K562 (cell line): ENCODE data around the gene SENP3. TPM values are rescaled to one million over a fixed set of nuclear protein-coding genes. Genes with fewer than 3 reads are reported as not detected.
A peak's percentile ranks its signal among the peaks of the same experiment; 100 is the strongest.

Source experiments
- ATAC-seq: fragments of 200-7000 bp; cut with Tn5 transposase; 3 replicates; pipeline ENCODE4 v1.9.1; 2020; ENCODE audit warnings: moderate library complexity
- BruUV-seq: library from RNA; stranded (reverse); fragments of 400-500 nt; replicated peaks from 2 replicates; lab custom pipeline; 2021; lab: Mats Ljungman, UMichigan
- CTCF ChIA-PET: fragments of 300-600 bp; formaldehyde crosslinking; extraction: SDS; loops from one replicate; lab custom pipeline; 2021; ENCODE audit warnings: low intra/inter-chr PET ratio; lab: Yijun Ruan, JAX
- POLR2A ChIA-PET: fragments of 300-600, 350-650 bp; sonication (Branson Sonifier 250); formaldehyde crosslinking; extraction: SDS; loops from one replicate; lab custom pipeline; 2021; ENCODE audit warnings: antibody characterized with exemption, inconsistent platforms; lab: Yijun Ruan, JAX
- DNase-seq, 4 experiments: peaks; one replicate each; pipeline versions ENCODE4 v3.0.0 to v3.0.0-alpha.2; 2011 to 2018; ENCODE audit warnings: low spot score in 3 of 4, mixed read lengths in 3 of 4; ENCODE audit errors: extremely low read depth in 1 of 4
- FAIRE-seq: peaks from 2 replicates; lab custom pipeline; 2011; peaks lifted over from hg19 to GRCh38; lab: Jason Lieb, UNC
- H2AFZ ChIP-seq: 2 replicates; pipeline ENCODE4 v1.6.0; 2011; ENCODE audit warnings: low read depth, low read length, control low read depth, inconsistent platforms
- H3K27ac ChIP-seq: fragments of 200-600 bp; 3 replicates; pipeline ENCODE4 v1.8.0; 2011; ENCODE audit warnings: low read depth, mild to moderate bottlenecking, control low read depth, inconsistent platforms, low read length, moderate library complexity, mixed read lengths; ENCODE audit errors: extremely low read depth
- H3K27me3 ChIP-seq, 2 experiments: fragments of 300-600 bp in 1 of 2; 2 replicates in 1 of 2; 3 replicates in 1 of 2; pipeline versions ENCODE4 v1.6.0 to v1.8.0; 2011; ENCODE audit warnings: inconsistent platforms in 2 of 2, low read length in 2 of 2, mild to moderate bottlenecking in 1 of 2, mixed read lengths in 1 of 2, moderate library complexity in 1 of 2; ENCODE audit not compliant: control insufficient read depth in 2 of 2, insufficient read depth in 2 of 2
- H3K36me3 ChIP-seq: fragments of 300-600 bp; 3 replicates; pipeline ENCODE4 v1.8.0; 2011; ENCODE audit warnings: mild to moderate bottlenecking, low read length, inconsistent platforms; ENCODE audit not compliant: control insufficient read depth, insufficient read depth
- H3K4me1 ChIP-seq, 2 experiments: fragments of 200-600 bp in 1 of 2; replicated peaks in 1 of 2; 2 replicates in 1 of 2; 3 replicates in 1 of 2; pipeline versions ENCODE4 v1.5.1 to v1.8.0; 2011; ENCODE audit warnings: inconsistent platforms in 2 of 2, low read length in 2 of 2, mild to moderate bottlenecking in 1 of 2, mixed read lengths in 1 of 2, moderate library complexity in 1 of 2; ENCODE audit not compliant: control insufficient read depth in 2 of 2, insufficient read depth in 2 of 2
- H3K4me2 ChIP-seq: 2 replicates; pipeline ENCODE4 v1.6.1; 2011; ENCODE audit warnings: low read length, control low read depth, inconsistent platforms, mixed read lengths; ENCODE audit not compliant: insufficient read depth
- H3K4me3 ChIP-seq: fragments of 200-600 bp; sonication (generic), shearing (Covaris generic); 2 replicates; pipeline ENCODE4 v1.5.1; 2016; ENCODE audit warnings: control low read depth, inconsistent platforms
- H3K79me2 ChIP-seq: fragments of 200-600 bp; 3 replicates; pipeline ENCODE4 v1.8.0; 2011; ENCODE audit warnings: low read length, inconsistent platforms; ENCODE audit not compliant: control insufficient read depth, insufficient read depth
- H3K9ac ChIP-seq, 2 experiments: 2 replicates each; pipeline versions ENCODE4 v1.6.0 to v1.6.1; 2011; ENCODE audit warnings: low read depth in 2 of 2, low read length in 2 of 2, control low read depth in 1 of 2, inconsistent platforms in 1 of 2, mild to moderate bottlenecking in 1 of 2, mixed read lengths in 1 of 2; ENCODE audit not compliant: insufficient read depth in 1 of 2
- H3K9me1 ChIP-seq: one replicate; pipeline ENCODE4 v1.6.0; 2011; ENCODE audit warnings: inconsistent platforms, mild to moderate bottlenecking, low read length, moderate library complexity; ENCODE audit not compliant: control insufficient read depth, insufficient read depth
- H3K9me3 ChIP-seq: replicated peaks from 2 replicates; pipeline ENCODE4 v1.5.1; 2011; ENCODE audit warnings: low read depth, low read length, inconsistent platforms; ENCODE audit not compliant: control insufficient read depth, insufficient read depth
- H4K20me1 ChIP-seq: replicated peaks from 2 replicates; pipeline ENCODE4 v1.6.1; 2011; ENCODE audit warnings: low read length, inconsistent platforms, mixed read lengths; ENCODE audit not compliant: control insufficient read depth, insufficient read depth
- DEAF1 ChIP-seq: fragments of 450-650 bp; formaldehyde crosslinking; IDR thresholded peaks from 2 replicates; pipeline ENCODE4 v1.4.0; 2020; ENCODE audit warnings: mild to moderate bottlenecking, moderate library complexity
- EGR1 ChIP-seq: fragments of 450-650 bp; conservative IDR thresholded peaks from 2 replicates; pipeline ENCODE4 v1.6.1; 2017; ENCODE audit warnings: mild to moderate bottlenecking
- FOXP1 ChIP-seq: sonication (generic); formaldehyde crosslinking; IDR thresholded peaks from 2 replicates; pipeline ENCODE4 v1.8.0; 2022; ENCODE audit warnings: mild to moderate bottlenecking, missing genetic modification reagents
- GTF2F1 ChIP-seq: IDR thresholded peaks from 2 replicates; pipeline ENCODE4 v1.6.1; 2011; ENCODE audit warnings: low read depth, low read length, improper control_type of control experiment
- RAD51 ChIP-seq: fragments of 450-650 bp; IDR thresholded peaks from 2 replicates; pipeline ENCODE4 v1.7.1; 2016; ENCODE audit warnings: low read depth, mild to moderate bottlenecking, borderline replicate concordance
- SMARCB1 ChIP-seq: IDR thresholded peaks from 2 replicates; pipeline ENCODE4 v1.6.1; 2011; ENCODE audit warnings: improper control_type of control experiment, low read depth; ENCODE audit not compliant: insufficient read length
- SREBF2 ChIP-seq: sonication (generic); formaldehyde crosslinking; IDR thresholded peaks from 2 replicates; pipeline ENCODE4 v1.4.0; 2020; ENCODE audit warnings: mild to moderate bottlenecking, missing genetic modification reagents
- TCF15 ChIP-seq: fragments of 250-450 bp; sonication (Bioruptor Pico); IDR thresholded peaks from 2 replicates; pipeline ENCODE4 v1.8.0; 2022; ENCODE audit warnings: moderate library complexity, mild to moderate bottlenecking, inconsistent platforms
- ZFP30 ChIP-seq: fragments of 250-450 bp; sonication (Bioruptor Pico); IDR thresholded peaks from 2 replicates; pipeline ENCODE4 v1.8.0; 2022; ENCODE audit warnings: moderate library complexity, mild to moderate bottlenecking, inconsistent platforms, borderline replicate concordance
- ZNF146 ChIP-seq: IDR thresholded peaks from one replicate; pipeline ENCODE4 v1.6.1; 2018; ENCODE audit warnings: missing compliant biosample characterization; ENCODE audit not compliant: unreplicated experiment
- ZNF311 ChIP-seq: fragments of 250-450 bp; sonication (Bioruptor Pico); IDR thresholded peaks from 2 replicates; pipeline ENCODE4 v1.4.0; 2020; ENCODE audit warnings: mild to moderate bottlenecking, moderate library complexity
- ZNF431 ChIP-seq: sonication (generic); formaldehyde crosslinking; IDR thresholded peaks from 2 replicates; pipeline ENCODE4 v1.8.0; 2022; ENCODE audit warnings: mild to moderate bottlenecking, missing genetic modification reagents
- ZNF668 ChIP-seq: fragments of 250-450 bp; sonication (Bioruptor Pico); IDR thresholded peaks from 2 replicates; pipeline ENCODE4 v1.8.0; 2022; ENCODE audit warnings: mild to moderate bottlenecking, inconsistent platforms
- WGBS: fragments of 100-300 bp; shearing (Covaris generic); methylation state at CpG from one replicate; pipeline ENCODE4 v1.1.6; 2016; ENCODE audit warnings: low coverage, mixed read lengths; ENCODE audit not compliant: insufficient coverage; ENCODE audit errors: missing lambda C conversion rate; 5-methylcytosine and 5-hydroxymethylcytosine counted together
- in situ Hi-C: fragments of 300-500 bp; cut with MboI; formaldehyde crosslinking; loops from 4 replicates; pipeline ENCODE4 v1.15.0; 2018; ENCODE audit warnings: inconsistent platforms, mixed read lengths
- intact Hi-C: fragments of 100-400 bp; cut with micrococcal nuclease; formaldehyde crosslinking; loops from 2 replicates; pipeline ENCODE4 v1.14.2; 2022
- polyA plus RNA-seq, 8 experiments: library from polyadenylated mRNA; depleted of rRNA in 4 of 8; stranded (reverse) in 5 of 8; unstranded in 3 of 8; fragments of >200 nt; fragmentation: Nextera tagmentation in 2 of 8; fragmentation: Illumina TruSeq in 1 of 8; extraction: Ambion mirVana in 2 of 8; extraction: Trizol in 1 of 8; gene quantifications; 2 replicates each; pipeline versions ENCODE4 v1.2.1 to v1.2.3, GENCODE V29; 2011 to 2014; ENCODE audit warnings: inconsistent platforms in 1 of 8, missing spikeins in 1 of 8
- total RNA-seq, 7 experiments: library from RNA; depleted of rRNA in 6 of 7; stranded (reverse); fragments of >200 nt in 6 of 7; fragmentation: Illumina TruSeq in 2 of 7; extraction: Trizol in 2 of 7; gene quantifications; 2 replicates each; pipeline versions ENCODE4 v1.2.1 to v1.2.3, GENCODE V29; 2011 to 2021; ENCODE audit warnings: low replicate concordance in 1 of 7
- TF ChIP-seq, protein P1 (sequence below): IDR thresholded peaks from 3 replicates; pipeline ENCODE4 v1.6.1; 2011; ENCODE audit warnings: borderline replicate concordance, mild to moderate bottlenecking, moderate library complexity; ENCODE audit not compliant: insufficient read length; ENCODE audit errors: extremely low read depth
- TF ChIP-seq, protein P2 (sequence below): fragments of 250-450 bp; sonication (Bioruptor Pico); IDR thresholded peaks from 2 replicates; pipeline ENCODE4 v1.8.0; 2021; ENCODE audit warnings: moderate library complexity, mild to moderate bottlenecking, inconsistent platforms

Gene SENP3
- total and polyA plus RNA-seq, 9 of the 15 experiments (the other 6 are each of a cell fraction or from before 2014, with no cell fraction given) = 0.63 to 102 (median 78.8) TPM

GRCh38 chr17:7579001-7579833 lies 17.5 kb downstream of the SENP3 start, which contains the start of gene CD68:
Gene CD68, plus strand, starts transcription at chr17:7579638. Its CDS starts 40 bp downstream, at chr17:7579678.
- Histone ChIP-seq H3K36me3 (peaks cover 52% of the 10 kb centered on the region), H3K9ac (peak within 1 kb of the TSS; percentile 74 to 92), H3K4me1 (peaks cover 52 to 57% of the 10 kb centered on the region in 2 experiments), H3K27ac (peak within 1 kb of the TSS; percentile 81), H4K20me1 (peaks cover 38% of the 10 kb centered on the region), H3K27me3 (no peaks in the 10 kb centered on the region), H3K79me2 (peaks cover 75% of the 10 kb centered on the region), H3K4me3 (peak within 1 kb of the TSS; percentile 42), H3K9me1 (peaks cover 9% of the 10 kb centered on the region), H3K4me2 (peak within 1 kb of the TSS; percentile 90), H3K9me3 (no peaks in the 10 kb centered on the region), H2AFZ (0 out of 2 replicates have a peak within 1 kb of the TSS, but pooled peaks have one; percentile 9)
- ChIA-PET CTCF (no interaction called here), POLR2A (interaction anchor here (0.6 to 1.9 kb wide), 9 partner anchors 10 to 802 kb away, joined by 3 to 6 read pairs (median 3); partner anchors contain the start of genes ATP1B2, POLR2A, SOX15 and TMEM256)
- peak in 2 of 4 experiments; percentile 68 to 83 for DNase-seq
- ATAC-seq = peak; percentile 71
- peak; percentile 92 for FAIRE-seq
- intact Hi-C loops (no loop called here), in situ Hi-C loops (no loop called here)
- no TSS peak for BruUV-seq
- 0% methylated on average over 4 of the region's 7 CpGs for WGBS
- no peak for TF ChIP-seq GTF2F1
- no peak for TF ChIP-seq TCF15 (CRISPR knock-in tag)
- no peak for TF ChIP-seq ZFP30 (CRISPR knock-in tag)
- peak; percentile 34; the same call in 1 of the 2 replicates for TF ChIP-seq RAD51
- TF ChIP-seq FOXP1 (CRISPR knock-in tag) = no peak
- no peak for TF ChIP-seq DEAF1
- TF ChIP-seq EGR1 = no peak
- no peak for TF ChIP-seq ZNF311 (CRISPR knock-in tag)
- TF ChIP-seq, protein P1, sequence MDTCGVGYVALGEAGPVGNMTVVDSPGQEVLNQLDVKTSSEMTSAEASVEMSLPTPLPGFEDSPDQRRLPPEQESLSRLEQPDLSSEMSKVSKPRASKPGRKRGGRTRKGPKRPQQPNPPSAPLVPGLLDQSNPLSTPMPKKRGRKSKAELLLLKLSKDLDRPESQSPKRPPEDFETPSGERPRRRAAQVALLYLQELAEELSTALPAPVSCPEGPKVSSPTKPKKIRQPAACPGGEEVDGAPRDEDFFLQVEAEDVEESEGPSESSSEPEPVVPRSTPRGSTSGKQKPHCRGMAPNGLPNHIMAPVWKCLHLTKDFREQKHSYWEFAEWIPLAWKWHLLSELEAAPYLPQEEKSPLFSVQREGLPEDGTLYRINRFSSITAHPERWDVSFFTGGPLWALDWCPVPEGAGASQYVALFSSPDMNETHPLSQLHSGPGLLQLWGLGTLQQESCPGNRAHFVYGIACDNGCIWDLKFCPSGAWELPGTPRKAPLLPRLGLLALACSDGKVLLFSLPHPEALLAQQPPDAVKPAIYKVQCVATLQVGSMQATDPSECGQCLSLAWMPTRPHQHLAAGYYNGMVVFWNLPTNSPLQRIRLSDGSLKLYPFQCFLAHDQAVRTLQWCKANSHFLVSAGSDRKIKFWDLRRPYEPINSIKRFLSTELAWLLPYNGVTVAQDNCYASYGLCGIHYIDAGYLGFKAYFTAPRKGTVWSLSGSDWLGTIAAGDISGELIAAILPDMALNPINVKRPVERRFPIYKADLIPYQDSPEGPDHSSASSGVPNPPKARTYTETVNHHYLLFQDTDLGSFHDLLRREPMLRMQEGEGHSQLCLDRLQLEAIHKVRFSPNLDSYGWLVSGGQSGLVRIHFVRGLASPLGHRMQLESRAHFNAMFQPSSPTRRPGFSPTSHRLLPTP = no peak
- no peak for TF ChIP-seq SMARCB1
- no peak for TF ChIP-seq ZNF431 (CRISPR knock-in tag)
- no peak for TF ChIP-seq ZNF668
- no peak for TF ChIP-seq ZNF146
- TF ChIP-seq, protein P2, sequence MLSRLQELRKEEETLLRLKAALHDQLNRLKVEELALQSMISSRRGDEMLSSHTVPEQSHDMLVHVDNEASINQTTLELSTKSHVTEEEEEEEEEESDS (CRISPR knock-in tag) = no peak
- TF ChIP-seq SREBF2 = no peak
